ENCODE data around the gene NBPF1. TPM values are rescaled to one million over a fixed set of nuclear protein-coding genes. Genes with fewer than 3 reads are reported as not detected.
"Not testable (repeated sequence)": the region's sequence is repeated elsewhere in the genome, so short reads cannot be mapped to it uniquely, and the experiment has no call there.

NBPF1 gene
- polyA plus RNA-seq, 1 donor from 2014 or later = 78.0 TPM

DNA sequence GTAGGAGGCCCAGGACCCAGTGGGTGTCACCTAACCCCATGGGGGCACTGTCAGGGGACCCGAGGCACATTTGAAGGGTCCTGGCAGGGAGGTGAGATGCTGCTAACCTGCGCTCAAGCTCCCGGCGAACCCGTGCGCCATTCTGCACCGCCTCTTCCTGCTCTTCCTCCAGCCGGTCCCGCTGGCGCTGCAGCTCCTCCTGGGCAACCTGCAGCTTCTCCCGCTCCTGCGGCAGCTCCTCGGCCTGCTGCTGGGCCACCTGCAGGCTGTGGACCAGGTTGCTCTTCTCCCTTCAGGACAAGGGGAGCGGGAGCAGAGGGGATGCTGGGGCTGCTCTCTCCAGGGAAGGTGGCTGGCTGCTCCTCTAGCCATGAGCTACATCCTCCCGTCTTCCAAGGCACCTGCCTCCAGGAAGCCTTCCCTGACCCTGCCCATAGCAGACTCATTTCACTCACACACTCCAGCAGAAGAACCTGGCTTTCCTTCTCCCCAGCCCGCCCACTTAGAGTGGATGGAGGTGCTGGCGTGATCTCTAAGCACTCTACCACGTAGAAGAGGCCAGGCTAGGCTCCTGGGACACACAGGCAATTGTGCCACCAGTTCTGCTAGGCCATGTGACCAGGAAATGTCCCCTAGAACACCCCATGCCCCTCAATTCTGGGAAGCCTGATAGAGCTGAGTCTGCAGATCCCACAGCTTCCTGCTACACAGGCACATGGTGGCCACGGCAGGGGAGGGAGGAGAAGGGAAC, 15.2 kb upstream of the NBPF1 start:
- H3K4me2 ChIP-seq (ENCODE audit: low read length) = no peak overlapping the region
- no peak overlapping the region for H2AFZ ChIP-seq (ENCODE audit: low read depth, low read length)
- H4K20me1 ChIP-seq (ENCODE audit: insufficient read depth) = no peaks in the 10 kb centered on the region
- no peak overlapping the region for H3K27ac ChIP-seq (ENCODE audit: low read length)
- no peaks in the 10 kb centered on the region for H3K27me3 ChIP-seq (ENCODE audit: insufficient read depth, low read depth, low read length)
- no peak overlapping the region for H3K4me3 ChIP-seq (ENCODE audit: low read length)
- TF ChIP-seq RAD21 (conservative IDR thresholded peaks at IDR 0.05) (no peak), CTCF (IDR thresholded peaks at IDR 0.05; ENCODE audit: poor library complexity, severe bottlenecking) (no peak), TAF1 (IDR thresholded peaks at IDR 0.05; ENCODE audit: low read depth) (no peak), MXI1 (conservative IDR thresholded peaks at IDR 0.05; ENCODE audit: poor library complexity, severe bottlenecking) (no peak), REST (IDR thresholded peaks at IDR 0.05; ENCODE audit: borderline replicate concordance) (no peak), EZH2 (IDR thresholded peaks at IDR 0.05; ENCODE audit: borderline replicate concordance, insufficient read depth, low read length, poor library complexity, severe bottlenecking) (no peak), EP300 (conservative IDR thresholded peaks at IDR 0.05; ENCODE audit: poor library complexity, severe bottlenecking) (no peak), SMC3 (conservative IDR thresholded peaks at IDR 0.05; ENCODE audit: poor library complexity) (no peak), POLR2AphosphoS5 (IDR thresholded peaks at IDR 0.05) (no peak)
- H3K36me3 ChIP-seq (ENCODE audit: insufficient read depth, low read length) = peaks cover 38% of the 10 kb centered on the region
- no peaks in the 10 kb centered on the region for H3K79me2 ChIP-seq (replicated peaks; ENCODE audit: insufficient read depth, low read length)
- no peaks in the 10 kb centered on the region for H3F3A ChIP-seq (ENCODE audit: insufficient read depth, low read length, poor library complexity, severe bottlenecking)
- no peak overlapping the region for H3K9ac ChIP-seq (ENCODE audit: low read length)
- H3K9me3 ChIP-seq (ENCODE audit: low read length) = no peaks in the 10 kb centered on the region
- no peaks in the 10 kb centered on the region for H3K9me2 ChIP-seq (ENCODE audit: insufficient read depth, low read length)

GRCh38 chr1:16626409-16626983, 13.1 kb upstream of the NBPF1 start:
- H4K20me1 ChIP-seq (ENCODE audit: insufficient read depth); H3K27ac ChIP-seq (ENCODE audit: low read length); H3K9me3 ChIP-seq (ENCODE audit: low read length); H3K4me2 ChIP-seq (ENCODE audit: low read length); H2AFZ ChIP-seq (ENCODE audit: low read depth, low read length); H3K9ac ChIP-seq (ENCODE audit: low read length); H3K9me2 ChIP-seq (ENCODE audit: insufficient read depth, low read length); H3K79me2 ChIP-seq (replicated peaks; ENCODE audit: insufficient read depth, low read length); H3K27me3 ChIP-seq (ENCODE audit: insufficient read depth, low read depth, low read length); H3F3A ChIP-seq (ENCODE audit: insufficient read depth, low read length, poor library complexity, severe bottlenecking); H3K4me3 ChIP-seq (ENCODE audit: low read length): not testable (repeated sequence)
- H3K36me3 ChIP-seq (ENCODE audit: insufficient read depth, low read length) = peaks cover 27% of the 10 kb centered on the region

All from neural cell (in vitro differentiated cells).